Epithelial cell of prostate (primary cell): ENCODE measurements around the gene CPLX3.

Experiments
- DNase-seq: peaks from one replicate; pipeline ENCODE4 v3.0.0-alpha.2; 2011; ENCODE audit warnings: low read depth, low spot score
- H3K27ac ChIP-seq: fragments of 450-650 bp; 2 replicates; pipeline ENCODE4 v1.5.1; 2017; ENCODE audit warnings: mild to moderate bottlenecking

The CPLX3 gene

GRCh38 chr15:74823324-74823723 lies 3.1 kb upstream of the CPLX3 start:
- no peak for DNase-seq
- no peak overlapping the region for H3K27ac ChIP-seq

DNA sequence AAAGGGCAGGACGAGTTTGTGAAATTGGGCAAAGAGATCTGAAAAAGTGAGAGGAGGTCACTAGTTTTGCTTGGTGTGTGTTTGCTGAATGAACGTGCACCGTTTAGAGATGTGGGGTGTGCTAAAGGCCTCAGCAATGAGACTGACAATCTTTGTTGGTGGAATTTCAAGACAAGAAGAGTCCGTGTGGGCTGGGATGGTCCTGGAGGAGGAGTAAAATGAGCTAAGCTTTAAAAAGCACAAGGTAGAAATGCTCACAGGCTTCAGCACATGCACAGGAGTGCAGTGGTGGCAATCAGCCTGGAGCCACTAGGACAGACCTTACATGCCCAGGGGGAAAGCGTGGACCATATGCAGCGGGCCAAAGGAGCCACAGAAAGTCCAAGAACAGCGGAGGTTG lies 1.5 kb upstream of the CPLX3 start:
- no peak for DNase-seq
- no peak overlapping the region for H3K27ac ChIP-seq

GRCh38 chr15:74825866-74826265 lies 561 bp upstream of the CPLX3 start:
- H3K27ac ChIP-seq, result no peak overlapping the region
- DNase-seq, result no peak

GRCh38 chr15:74826921-74827320 lies 494 bp downstream of the CPLX3 start:
- no peak for DNase-seq

DNA sequence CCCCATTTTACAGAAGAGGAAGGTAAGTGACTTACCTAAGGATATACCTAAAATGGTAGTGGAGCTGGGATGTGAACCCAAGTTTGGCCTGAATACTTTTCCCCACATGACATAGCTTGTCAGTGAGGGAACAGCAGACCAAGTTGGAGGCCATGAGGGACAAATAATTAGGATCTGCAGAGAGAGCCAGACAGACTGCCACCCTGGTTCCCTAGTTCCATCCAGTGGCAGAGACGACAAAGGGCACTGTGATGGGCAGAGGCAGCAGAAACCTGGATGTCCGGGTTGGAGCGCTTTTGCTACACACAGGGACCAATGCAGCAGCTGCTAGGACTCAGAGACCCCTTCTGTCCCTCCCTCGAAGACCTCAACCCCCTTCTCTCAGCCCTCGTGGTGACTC lies 1.2 kb downstream of the CPLX3 start:
- DNase-seq, result no peak
- no peak overlapping the region for H3K27ac ChIP-seq

More at GRCh38 chr15:74826921-74827320, 494 bp downstream of the CPLX3 start:
- H3K27ac ChIP-seq, result no peak overlapping the region

DNA sequence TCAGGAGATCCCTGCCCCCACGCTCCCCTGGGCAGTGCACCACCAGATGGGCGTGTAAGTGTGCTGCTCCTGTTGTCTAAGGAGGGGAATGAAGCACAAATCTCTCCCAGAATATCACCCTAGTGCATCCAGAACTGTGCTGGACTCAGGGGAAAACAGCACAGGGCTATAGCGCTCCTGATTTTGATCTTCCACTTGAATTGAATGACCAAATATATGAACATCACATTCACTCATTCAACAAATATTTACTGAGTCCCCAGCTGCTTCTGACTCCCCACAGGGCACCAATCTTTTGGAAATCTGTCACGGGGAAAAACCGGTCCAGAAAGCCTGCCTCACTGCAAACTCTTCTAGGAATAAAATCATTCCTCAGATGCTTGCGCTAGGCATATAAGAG lies 2.4 kb downstream of the CPLX3 start:
- H3K27ac ChIP-seq, result no peak overlapping the region
- no peak for DNase-seq

- H3K27ac ChIP-seq, result no peak overlapping the region
- no peak for DNase-seq
Observed at GRCh38 chr15:74829486-74829885, 3.1 kb downstream of the CPLX3 start.

- H3K27ac ChIP-seq, result no peak overlapping the region
- DNase-seq, result no peak
Observed at GRCh38 chr15:74829991-74830390, 3.6 kb downstream of the CPLX3 start.

DNA sequence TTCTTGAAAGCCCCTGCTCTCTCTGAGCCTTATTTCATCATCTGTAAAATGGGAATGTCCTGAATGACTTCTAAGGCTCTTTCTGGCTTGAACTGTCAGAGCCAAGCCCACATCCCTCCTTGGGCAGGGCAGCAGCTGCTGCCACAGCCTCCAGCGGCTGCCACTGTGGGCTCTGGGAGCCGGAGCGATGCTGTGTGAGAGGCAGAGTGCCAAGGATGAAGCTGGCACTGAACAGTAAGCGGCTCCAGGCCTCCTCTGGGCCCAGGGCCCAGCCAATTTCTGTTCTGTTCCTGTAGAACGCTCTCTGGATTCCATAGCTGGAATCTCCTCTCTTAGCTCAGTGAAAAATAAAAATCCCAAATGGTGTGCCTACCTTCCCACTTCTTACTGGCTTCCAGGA lies 4.4 kb downstream of the CPLX3 start:
- no peak overlapping the region for H3K27ac ChIP-seq
- no peak for DNase-seq

DNA sequence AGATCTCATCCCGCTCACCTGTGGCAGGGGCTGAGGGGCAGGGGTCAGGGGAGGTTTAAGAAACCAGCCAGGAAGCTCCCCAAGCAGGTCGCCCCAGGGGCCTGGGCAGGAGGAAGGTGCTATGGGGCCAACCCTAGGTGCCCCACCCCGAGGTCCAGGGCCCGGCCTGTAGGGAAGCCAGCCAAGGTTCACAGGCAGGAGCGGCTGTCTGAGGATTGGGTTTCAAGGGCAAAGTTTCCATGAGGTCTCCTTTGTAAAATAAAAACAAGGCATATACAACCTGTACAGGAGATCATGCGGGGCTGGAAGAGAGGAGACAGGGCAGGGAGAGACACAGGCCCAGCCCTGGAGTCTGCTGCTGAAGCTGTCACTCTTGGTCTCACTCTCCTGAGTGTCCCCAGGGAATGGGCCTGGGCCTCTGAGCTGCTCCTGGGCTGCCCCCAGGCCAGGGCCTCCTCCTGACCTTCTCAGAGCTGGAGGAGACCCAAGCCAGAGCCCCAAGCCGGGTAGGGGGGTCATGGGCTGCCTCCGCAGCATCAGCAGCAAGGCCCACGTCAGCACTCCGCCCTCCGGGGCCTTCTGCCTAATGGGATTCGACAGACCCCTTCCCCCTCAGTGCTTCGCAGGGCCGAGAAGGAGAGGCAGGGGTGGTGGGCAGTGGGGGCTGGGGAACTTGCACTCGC lies 5.5 kb downstream of the CPLX3 start:
- DNase-seq, result no peak
- no peak overlapping the region for H3K27ac ChIP-seq

GRCh38 chr15:74832826-74833225 lies 6.4 kb downstream of the CPLX3 start:
- no peak overlapping the region for H3K27ac ChIP-seq
- no peak for DNase-seq

GRCh38 chr15:74833376-74834107 lies 7.1 kb downstream of the CPLX3 start:
- DNase-seq, result no peak
- H3K27ac ChIP-seq, result no peak overlapping the region

DNA sequence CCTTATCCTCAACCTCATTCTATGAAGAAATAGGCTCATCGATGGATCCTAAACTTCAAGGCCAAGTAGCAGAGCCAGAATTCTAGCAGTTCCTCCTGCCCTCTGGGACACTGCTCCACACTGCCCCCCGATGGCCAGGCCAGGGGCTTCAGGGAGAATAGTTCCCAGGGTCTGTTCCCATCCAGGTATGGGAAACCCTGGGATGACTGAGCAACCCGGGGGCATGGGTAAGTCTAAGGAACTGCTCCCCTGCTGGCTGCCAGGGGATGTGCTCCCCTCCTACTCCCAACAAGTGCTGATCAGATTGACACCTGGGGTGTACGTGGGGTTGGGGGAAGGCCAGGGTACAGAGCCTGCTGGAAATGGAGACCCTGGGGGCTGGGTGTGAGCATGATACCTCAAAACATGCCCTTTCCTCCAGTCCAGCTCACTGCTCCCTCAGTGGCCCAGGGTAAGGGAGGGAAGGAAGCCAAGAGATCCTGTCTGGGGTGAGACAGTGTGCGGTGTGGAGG lies 8.9 kb downstream of the CPLX3 start:
- H3K27ac ChIP-seq, result no peak overlapping the region
- DNase-seq, result no peak

- H3K27ac ChIP-seq, result no peak overlapping the region
- no peak for DNase-seq
Observed at GRCh38 chr15:74836846-74837245, 10.4 kb downstream of the CPLX3 start.

- no peak overlapping the region for H3K27ac ChIP-seq
- no peak for DNase-seq
Observed at GRCh38 chr15:74837482-74838136, 11.2 kb downstream of the CPLX3 start.

DNA sequence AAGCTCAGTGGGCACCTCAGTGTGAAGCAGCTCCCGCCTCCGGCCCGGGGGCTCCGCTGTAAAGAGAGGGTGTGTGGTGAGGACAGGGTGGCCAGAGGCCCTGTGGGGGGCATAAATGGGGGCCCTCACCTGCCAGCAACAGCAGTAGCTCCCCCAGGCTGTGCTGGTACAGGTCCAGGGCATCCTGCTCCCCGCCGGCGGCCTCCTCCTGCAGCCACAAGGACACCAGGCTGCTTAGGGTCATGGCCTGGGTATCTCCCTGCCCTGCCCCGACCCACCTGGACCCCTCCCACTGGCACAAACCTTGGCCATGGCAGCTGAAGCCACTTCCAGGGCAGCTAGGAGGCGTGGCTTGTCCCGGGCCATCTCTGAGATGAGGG lies 11.7 kb downstream of the CPLX3 start:
- no peak for DNase-seq

GRCh38 chr15:74838746-74839525 lies 12.5 kb downstream of the CPLX3 start:
- H3K27ac ChIP-seq, result no peak overlapping the region
- DNase-seq, result no peak

More for the DNA sequence above, 11.7 kb downstream of the CPLX3 start:
- no peak overlapping the region for H3K27ac ChIP-seq

DNA sequence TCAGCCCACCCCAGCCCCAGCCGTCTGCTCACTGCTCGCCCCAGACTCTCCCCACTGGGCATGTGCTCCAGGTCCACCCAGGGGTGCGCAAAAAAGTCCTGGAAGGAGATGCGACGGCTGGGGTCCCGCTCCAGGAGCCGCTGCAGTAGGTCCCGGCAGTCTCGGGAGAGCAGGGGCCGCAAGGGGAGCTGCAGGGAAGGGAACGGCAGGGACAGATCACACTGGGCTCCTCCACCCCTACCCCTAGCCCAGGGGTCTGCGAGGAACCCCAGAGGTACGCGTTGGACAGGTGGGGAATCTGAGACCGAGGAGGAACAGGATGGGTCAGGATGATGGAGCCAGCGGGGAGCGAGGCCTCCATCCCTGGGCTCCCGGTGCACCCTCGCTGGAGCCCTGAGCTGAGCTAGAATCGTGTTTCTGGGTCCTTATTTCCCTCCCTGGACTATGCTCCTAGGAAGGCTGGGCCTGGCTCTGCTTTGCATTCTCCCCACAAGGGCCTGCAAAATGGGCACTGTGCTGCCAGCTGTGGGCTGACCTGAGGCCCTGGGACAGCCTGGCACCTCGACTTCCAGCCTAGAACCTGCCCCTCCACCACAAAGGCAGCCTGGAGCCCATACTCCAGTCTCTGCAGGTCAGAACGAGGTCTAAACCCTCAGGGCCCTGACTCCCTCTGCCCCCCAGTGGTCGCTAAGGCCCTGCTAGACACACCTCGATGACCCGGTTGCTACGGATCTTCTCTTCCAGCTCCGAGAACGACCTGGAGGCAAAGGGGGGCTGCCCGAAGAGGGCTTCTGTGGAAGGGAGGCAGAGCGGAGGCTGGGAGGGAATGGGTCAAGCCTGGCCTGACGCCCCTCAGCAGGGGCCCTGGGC lies 13.3 kb downstream of the CPLX3 start:
- H3K27ac ChIP-seq, result no peak overlapping the region
- no peak for DNase-seq
